ENCODE data around the gene MEOX2.

GRCh38 chr7:15680446-15680845 lies 6.0 kb downstream of the MEOX2 start:
- TF ChIP-seq POLR2A (IDR thresholded peaks at IDR 0.05) (no peak), CTCF (IDR thresholded peaks at IDR 0.05) (no peak), POLR2AphosphoS5 (IDR thresholded peaks at IDR 0.05; ENCODE audit: insufficient read depth in 1 of 2, low read depth in 1 of 2) (no peak)

All from vagina (tissue), 2 donors.